H9 (cell line): ENCODE results near the gene SPTBN5. TPM values are rescaled to one million over a fixed set of nuclear protein-coding genes. Genes with fewer than 3 reads are reported as not detected.

Experiments
- DNase-seq: peaks from one replicate; pipeline ENCODE4 v3.0.0-alpha.2; 2017
- H2AFZ ChIP-seq: one replicate; pipeline ENCODE4 v1.6.1; 2013; ENCODE audit warnings: mild to moderate bottlenecking, low read length, control low read depth, moderate library complexity
- H2AK5ac ChIP-seq: 2 replicates; pipeline ENCODE4 v1.6.1; 2013; ENCODE audit warnings: low read length, control low read depth, mixed read lengths; ENCODE audit not compliant: insufficient read length
- H2BK120ac ChIP-seq: one replicate; pipeline ENCODE4 v1.6.1; 2013; ENCODE audit warnings: low read depth, mild to moderate bottlenecking, low read length, control low read depth, inconsistent platforms; ENCODE audit not compliant: poor library complexity, severe bottlenecking
- H2BK12ac ChIP-seq: 2 replicates; pipeline ENCODE4 v1.6.1; 2013; ENCODE audit warnings: low read length, control low read depth, mixed read lengths, low read depth; ENCODE audit not compliant: insufficient read length
- H2BK15ac ChIP-seq: 2 replicates; pipeline ENCODE4 v1.6.1; 2013; ENCODE audit warnings: low read depth, low read length, control low read depth
- H2BK20ac ChIP-seq: one replicate; pipeline ENCODE4 v1.6.1; 2013; ENCODE audit warnings: low read depth, mild to moderate bottlenecking, low read length, control low read depth, inconsistent platforms; ENCODE audit not compliant: poor library complexity, severe bottlenecking
- H2BK5ac ChIP-seq: 2 replicates; pipeline ENCODE4 v1.6.1; 2013; ENCODE audit warnings: low read length, control low read depth, mixed read lengths; ENCODE audit not compliant: insufficient read length
- H3K14ac ChIP-seq: 2 replicates; pipeline ENCODE4 v1.6.1; 2013; ENCODE audit warnings: low read length, control low read depth; ENCODE audit not compliant: insufficient read depth
- H3K18ac ChIP-seq: 2 replicates; pipeline ENCODE4 v1.6.1; 2013; ENCODE audit warnings: low read depth, mild to moderate bottlenecking, mixed read lengths, low read length, control low read depth; ENCODE audit not compliant: insufficient read length
- H3K23ac ChIP-seq: 2 replicates; pipeline ENCODE4 v1.6.1; 2013; ENCODE audit warnings: low read length, control low read depth, mixed read lengths, low read depth; ENCODE audit not compliant: insufficient read length
- H3K23me2 ChIP-seq: 2 replicates; pipeline ENCODE4 v1.6.1; 2013; ENCODE audit warnings: low read depth, mild to moderate bottlenecking, mixed read lengths, low read length, control low read depth; ENCODE audit not compliant: insufficient read length, poor library complexity, severe bottlenecking
- H3K27ac ChIP-seq: 2 replicates; pipeline ENCODE4 v1.5.1; 2013; ENCODE audit warnings: low read length, control low read depth, mixed read lengths, low read depth; ENCODE audit not compliant: insufficient read length
- H3K27me3 ChIP-seq: 2 replicates; pipeline ENCODE4 v1.6.1; 2013; ENCODE audit warnings: low read length, control low read depth, inconsistent platforms; ENCODE audit not compliant: insufficient read depth
- H3K4ac ChIP-seq: 2 replicates; pipeline ENCODE4 v1.6.1; 2013; ENCODE audit warnings: low read depth, mild to moderate bottlenecking, control low read depth, inconsistent platforms, low read length, moderate library complexity
- H3K4me1 ChIP-seq: 2 replicates; pipeline ENCODE4 v1.6.1; 2013; ENCODE audit warnings: low read length, control low read depth, inconsistent platforms; ENCODE audit not compliant: insufficient read depth
- H3K4me2 ChIP-seq: 2 replicates; pipeline ENCODE4 v1.6.1; 2013; ENCODE audit warnings: low read length, control low read depth, mixed read lengths; ENCODE audit not compliant: insufficient read length, insufficient read depth
- H3K56ac ChIP-seq: 2 replicates; pipeline ENCODE4 v1.6.1; 2013; ENCODE audit warnings: low read depth, mild to moderate bottlenecking, mixed read lengths, low read length, control low read depth; ENCODE audit not compliant: insufficient read length
- H3K79me1 ChIP-seq: 2 replicates; pipeline ENCODE4 v1.6.1; 2013; ENCODE audit warnings: low read depth, mild to moderate bottlenecking, moderate library complexity, low read length, control low read depth, inconsistent platforms; ENCODE audit not compliant: insufficient read depth, poor library complexity, severe bottlenecking
- H3K79me2 ChIP-seq: 2 replicates; pipeline ENCODE4 v1.6.1; 2013; ENCODE audit warnings: low read length, control low read depth, inconsistent platforms; ENCODE audit not compliant: insufficient read depth
- H3K9ac ChIP-seq: 2 replicates; pipeline ENCODE4 v1.6.1; 2013; ENCODE audit warnings: low read length, control low read depth, mixed read lengths; ENCODE audit not compliant: insufficient read length; ENCODE audit errors: extremely low read depth
- H3K9me3 ChIP-seq: one replicate; pipeline ENCODE4 v1.6.1; 2013; ENCODE audit warnings: low read depth, low read length, inconsistent platforms; ENCODE audit not compliant: control insufficient read depth
- H3T11ph ChIP-seq: one replicate; pipeline ENCODE4 v1.6.1; 2013; ENCODE audit warnings: mild to moderate bottlenecking, low read length, control low read depth, inconsistent platforms
- H4K20me1 ChIP-seq: one replicate; pipeline ENCODE4 v1.6.1; 2013; ENCODE audit not compliant: control insufficient read depth, insufficient read length, insufficient read depth
- H4K5ac ChIP-seq: 2 replicates; pipeline ENCODE4 v1.6.1; 2013; ENCODE audit warnings: low read depth, mild to moderate bottlenecking, mixed read lengths, low read length, control low read depth; ENCODE audit not compliant: insufficient read length
- H4K8ac ChIP-seq: replicated peaks from 2 replicates; pipeline ENCODE4 v1.6.1; 2013; ENCODE audit warnings: low read length, control low read depth, mixed read lengths, low read depth; ENCODE audit not compliant: insufficient read length
- H4K91ac ChIP-seq: 2 replicates; pipeline ENCODE4 v1.6.1; 2013; ENCODE audit warnings: low read depth, mild to moderate bottlenecking, moderate library complexity, mixed read lengths, low read length, control low read depth; ENCODE audit not compliant: insufficient read length
- H3K27ac Mint-ChIP-seq, 3 experiments: 2 replicates in 2 of 3; 3 replicates in 1 of 3; pipeline ENCODE4 v1.8.0; 2020 to 2021; ENCODE audit warnings: mixed read lengths in 3 of 3, mild to moderate bottlenecking in 1 of 3, moderate library complexity in 1 of 3
- H3K27me3 Mint-ChIP-seq: 2 replicates; pipeline ENCODE4 v1.8.0; 2021; ENCODE audit warnings: low read depth, mild to moderate bottlenecking, moderate library complexity, mixed read lengths
- H3K36me3 Mint-ChIP-seq, 3 experiments: 2 replicates in 2 of 3; 3 replicates in 1 of 3; pipeline ENCODE4 v1.8.0; 2020 to 2021; ENCODE audit warnings: low read depth in 3 of 3, mixed read lengths in 3 of 3; ENCODE audit not compliant: insufficient read depth in 1 of 3
- H3K4me1 Mint-ChIP-seq, 2 experiments: 2 replicates each; pipeline ENCODE4 v1.8.0; 2020; ENCODE audit warnings: mixed read lengths in 2 of 2
- H3K4me3 Mint-ChIP-seq, 2 experiments: 2 replicates in 1 of 2; 3 replicates in 1 of 2; pipeline ENCODE4 v1.8.0; 2020 to 2021; ENCODE audit warnings: mild to moderate bottlenecking in 2 of 2, mixed read lengths in 2 of 2, moderate library complexity in 1 of 2
- H3K9me3 Mint-ChIP-seq, 2 experiments: 2 replicates in 1 of 2; 3 replicates in 1 of 2; pipeline ENCODE4 v1.8.0; 2020; ENCODE audit warnings: mild to moderate bottlenecking in 2 of 2, mixed read lengths in 2 of 2, moderate library complexity in 1 of 2
- WGBS: extraction: QIAGEN DNeasy Blood & Tissue Kit; methylation state at CpG from one replicate; pipeline ENCODE4 v1.1.7; 2013; ENCODE audit warnings: missing lambda C conversion rate, low lambda C conversion rate, mixed read lengths; ENCODE audit not compliant: insufficient read length; ENCODE audit errors: extremely low coverage; 5-methylcytosine and 5-hydroxymethylcytosine counted together
- total RNA-seq: library from RNA; stranded (reverse); gene quantifications from 2 replicates; pipeline ENCODE4 v1.2.1, GENCODE V29; 2021
- TF ChIP-seq, protein P1 (sequence below): fragments of 200-600 bp; sonication (generic); conservative IDR thresholded peaks from 3 replicates; pipeline ENCODE4 v1.8.0; 2021; ENCODE audit warnings: antibody characterized with exemption, mild to moderate bottlenecking

Gene SPTBN5
- total RNA-seq, 1 experiment from 2014 or later: 0.90 TPM

DNA sequence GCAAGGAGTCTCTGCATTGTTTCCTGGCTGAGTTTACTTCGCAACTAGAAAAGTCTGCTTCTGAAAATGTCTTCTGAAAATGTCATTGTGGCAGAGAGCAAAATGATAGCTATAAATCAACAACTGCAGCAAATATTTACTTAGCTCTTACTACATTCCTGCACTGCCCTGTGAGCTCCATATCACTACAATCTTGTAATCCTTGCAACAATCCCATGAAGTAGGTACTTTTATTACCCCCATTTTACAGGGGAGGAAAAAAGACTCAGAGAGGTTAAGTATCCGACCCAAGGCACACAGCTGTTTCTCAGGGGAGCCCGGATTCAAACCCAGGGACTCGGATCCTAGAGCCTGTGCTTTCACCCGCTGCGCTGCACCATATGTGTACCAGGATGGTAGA lies 34.2 kb upstream of the SPTBN5 start:
- H3K27ac Mint-ChIP-seq: peak overlapping the region in 1 of 3 experiments; percentile 23; a peak in 1 of 7 replicates
- Histone ChIP-seq H2AFZ (no peak overlapping the region), H3K4me2 (no peak overlapping the region), H3K9ac (no peak overlapping the region), H4K20me1 (no peaks in the 10 kb centered on the region), H3K18ac (no peak overlapping the region), H3K23ac (no peak overlapping the region), H3K79me1 (no peaks in the 10 kb centered on the region), H3K27ac (no peak overlapping the region), H2BK20ac (no peak overlapping the region), H4K5ac (no peak overlapping the region), H2AK5ac (no peak overlapping the region), H3K79me2 (0 out of 2 replicates have a peak, but pooled peaks cover 2% of the 10 kb centered on the region), H3K9me3 (no peaks in the 10 kb centered on the region), H3K4ac (no peak overlapping the region), H3K14ac (no peak overlapping the region), H2BK15ac (no peak overlapping the region), H3K23me2 (no peaks in the 10 kb centered on the region), H2BK12ac (no peak overlapping the region), H3K27me3 (no peaks in the 10 kb centered on the region), H4K91ac (no peak overlapping the region), H2BK120ac (no peak overlapping the region), H3K56ac (no peak overlapping the region), H4K8ac (no peak overlapping the region), H2BK5ac (no peak overlapping the region), H3T11ph (no peak overlapping the region), H3K4me1 (peaks cover 1% of the 10 kb centered on the region; the same call in 1 of the 2 replicates)
- peaks cover 9 to 17% of the 10 kb centered on the region in 2 experiments for H3K4me1 Mint-ChIP-seq
- H3K27me3 Mint-ChIP-seq: no peaks in the 10 kb centered on the region
- H3K4me3 Mint-ChIP-seq: no peak overlapping the region
- no CpG with 5 or more reads among the region's 6 CpGs for WGBS
- H3K36me3 Mint-ChIP-seq: peaks cover 0 to 9% (median 5%) of the 10 kb centered on the region in 3 experiments; a peak in 3 of 7 replicates
- no peaks in the 10 kb centered on the region for H3K9me3 Mint-ChIP-seq
- TF ChIP-seq, protein P1, sequence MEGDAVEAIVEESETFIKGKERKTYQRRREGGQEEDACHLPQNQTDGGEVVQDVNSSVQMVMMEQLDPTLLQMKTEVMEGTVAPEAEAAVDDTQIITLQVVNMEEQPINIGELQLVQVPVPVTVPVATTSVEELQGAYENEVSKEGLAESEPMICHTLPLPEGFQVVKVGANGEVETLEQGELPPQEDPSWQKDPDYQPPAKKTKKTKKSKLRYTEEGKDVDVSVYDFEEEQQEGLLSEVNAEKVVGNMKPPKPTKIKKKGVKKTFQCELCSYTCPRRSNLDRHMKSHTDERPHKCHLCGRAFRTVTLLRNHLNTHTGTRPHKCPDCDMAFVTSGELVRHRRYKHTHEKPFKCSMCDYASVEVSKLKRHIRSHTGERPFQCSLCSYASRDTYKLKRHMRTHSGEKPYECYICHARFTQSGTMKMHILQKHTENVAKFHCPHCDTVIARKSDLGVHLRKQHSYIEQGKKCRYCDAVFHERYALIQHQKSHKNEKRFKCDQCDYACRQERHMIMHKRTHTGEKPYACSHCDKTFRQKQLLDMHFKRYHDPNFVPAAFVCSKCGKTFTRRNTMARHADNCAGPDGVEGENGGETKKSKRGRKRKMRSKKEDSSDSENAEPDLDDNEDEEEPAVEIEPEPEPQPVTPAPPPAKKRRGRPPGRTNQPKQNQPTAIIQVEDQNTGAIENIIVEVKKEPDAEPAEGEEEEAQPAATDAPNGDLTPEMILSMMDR: no peak
- no peak for DNase-seq
